Panc1 (cell line): ENCODE results near the gene ALDH3A1. TPM values are rescaled to one million over a fixed set of nuclear protein-coding genes. Genes with fewer than 3 reads are reported as not detected.

Experiments
- ATAC-seq: fragments of 200-7000 bp; cut with Tn5 transposase; 2 replicates; pipeline ENCODE4 v1.9.1; 2020; ENCODE audit warnings: mild to moderate bottlenecking, moderate library complexity
- BruUV-seq: library from RNA; stranded (reverse); fragments of 400-500 nt; replicated peaks from 2 replicates; lab custom pipeline; 2021; lab: Mats Ljungman, UMichigan
- CTCF ChIA-PET: fragments of 300-600 bp; sonication (Branson Sonifier 250); formaldehyde crosslinking; loops from one replicate; lab custom pipeline; 2022; ENCODE audit warnings: antibody characterized with exemption; lab: Charles Lee
- POLR2A ChIA-PET: fragments of 300-600 bp; sonication (Branson Sonifier 250); formaldehyde crosslinking; loops from one replicate; lab custom pipeline; 2022; ENCODE audit warnings: antibody characterized with exemption; lab: Charles Lee
- DNase-seq: peaks from one replicate; pipeline ENCODE4 v3.0.0-alpha.2; 2010; ENCODE audit warnings: low read depth, low spot score
- H3K27ac ChIP-seq: 2 replicates; pipeline ENCODE4 v1.5.1; 2011; ENCODE audit warnings: mild to moderate bottlenecking, low read length, inconsistent platforms
- H3K27me3 ChIP-seq: fragments of 200-500 bp; sonication (Bioruptor generic); 2 replicates; pipeline ENCODE4 v1.6.0; 2014; ENCODE audit warnings: low read length, inconsistent platforms; ENCODE audit not compliant: control insufficient read depth, insufficient read depth
- H3K36me3 ChIP-seq: fragments of 200-500 bp; sonication (Bioruptor generic); 2 replicates; pipeline ENCODE4 v1.5.1; 2014; ENCODE audit warnings: inconsistent platforms, mild to moderate bottlenecking, low read length, moderate library complexity; ENCODE audit not compliant: control insufficient read depth, insufficient read depth
- H3K4me1 ChIP-seq: 2 replicates; pipeline ENCODE4 v1.5.1; 2011; ENCODE audit warnings: inconsistent platforms, mild to moderate bottlenecking, low read length, moderate library complexity; ENCODE audit not compliant: control insufficient read depth, insufficient read depth
- H3K4me3 ChIP-seq, 2 experiments: 2 replicates each; pipeline ENCODE4 v1.5.1; 2011 to 2012; ENCODE audit warnings: low read depth in 2 of 2, low read length in 2 of 2, mild to moderate bottlenecking in 2 of 2, inconsistent platforms in 1 of 2, moderate library complexity in 1 of 2
- H3K9me3 ChIP-seq: fragments of 200-500 bp; sonication (Bioruptor generic); 2 replicates; pipeline ENCODE4 v1.5.1; 2014; ENCODE audit warnings: low read depth, mild to moderate bottlenecking, inconsistent platforms, low read length, moderate library complexity; ENCODE audit not compliant: control insufficient read depth, insufficient read depth
- CTCF ChIP-seq: fragments of 450-650 bp; IDR thresholded peaks from 2 replicates; pipeline ENCODE4 v1.5.1; 2017; ENCODE audit warnings: mild to moderate bottlenecking
- POLR2AphosphoS5 ChIP-seq: IDR thresholded peaks from 2 replicates; pipeline ENCODE4 v1.6.1; 2012; ENCODE audit warnings: mild to moderate bottlenecking, low read depth, low read length, moderate library complexity
- REST ChIP-seq, 2 experiments: IDR thresholded peaks; 2 replicates each; pipeline ENCODE4 v1.6.1; 2011 to 2012; ENCODE audit warnings: low read depth in 2 of 2, control low read depth in 1 of 2, low read length in 1 of 2, mild to moderate bottlenecking in 1 of 2, moderate library complexity in 1 of 2; ENCODE audit not compliant: insufficient read depth in 1 of 2
- SIN3A ChIP-seq: IDR thresholded peaks from 2 replicates; pipeline ENCODE4 v1.6.1; 2012; ENCODE audit warnings: low read depth, mild to moderate bottlenecking, low read length, moderate library complexity, borderline replicate concordance; ENCODE audit not compliant: insufficient read depth
- TCF7L2 ChIP-seq: IDR thresholded peaks from 2 replicates; pipeline ENCODE4 v1.6.1; 2011; ENCODE audit warnings: mild to moderate bottlenecking, low read depth, low read length, inconsistent platforms
- in situ Hi-C: cut with HindIII; loops from 2 replicates; pipeline ENCODE4 v1.10.0; 2016; ENCODE audit warnings: low sequenced_read_pairs, low pct_unique_long_range_greater_than_20kb
- intact Hi-C: fragments of 100-400 bp; cut with micrococcal nuclease; formaldehyde crosslinking; loops from one replicate; pipeline ENCODE4 v1.10.0; 2022; ENCODE audit not compliant: unreplicated experiment
- total RNA-seq: library from RNA; stranded (reverse); gene quantifications from one replicate; pipeline ENCODE4 v1.2.1, GENCODE V29; 2021; ENCODE audit not compliant: unreplicated experiment

ALDH3A1 gene
- total RNA-seq, 1 experiment from 2014 or later = 0.21 TPM

- DNase-seq = no peak
- Histone ChIP-seq H3K36me3 (no peaks in the 10 kb centered on the region), H3K27me3 (no peaks in the 10 kb centered on the region), H3K4me3 (no peak overlapping the region), H3K9me3 (no peaks in the 10 kb centered on the region), H3K4me1 (no peaks in the 10 kb centered on the region), H3K27ac (no peak overlapping the region)
- CTCF ChIA-PET = interaction anchor here (0.5 kb wide), 1 partner anchor 127 kb away, joined by 3 read pairs; no protein-coding TSS in a partner anchor
- in situ Hi-C loops (no loop called here), intact Hi-C loops (no loop called here)
- no peak for ATAC-seq
- POLR2A ChIA-PET = no interaction called here
- no peak for TF ChIP-seq CTCF
- TF ChIP-seq SIN3A = no peak
- TF ChIP-seq POLR2AphosphoS5 = no peak
- TF ChIP-seq TCF7L2 = no peak
- no peak for TF ChIP-seq REST (IDR thresholded peaks at IDR 0.05; ENCODE audit: insufficient read depth in 1 of 2, low read depth in 2 of 2, low read length in 1 of 2)
- no TSS peak for BruUV-seq
These were observed 45.9 kb downstream of the ALDH3A1 start for GRCh38 chr17:19702217-19702641.

Other genes starting within 250 kb of the ALDH3A1 start
- gene SLC47A1, start 214.4 kb downstream of the ALDH3A1 start, total RNA-seq = 16.1 TPM
- gene ALDH3A2, start 99.5 kb downstream of the ALDH3A1 start, total RNA-seq = 44.4 TPM
- gene SLC47A2, start 31.7 kb downstream of the ALDH3A1 start, total RNA-seq = not detected
- gene ULK2, start 119.6 kb upstream of the ALDH3A1 start, total RNA-seq = 22.8 TPM
- 24.6 TPM for gene AKAP10, start 229.5 kb upstream of the ALDH3A1 start, total RNA-seq